Tibial artery (tissue), 4 donors: ENCODE results near the gene TMEM178A.
A peak's percentile ranks its signal among the peaks of the same experiment; 100 is the strongest.

Experiments used
- DNase-seq, 2 donors: peaks; one replicate each; pipeline ENCODE4 v3.0.0-alpha.2; 2019
- H3K27ac ChIP-seq, 2 donors: fragments of 200-600 bp; sonication (generic) in 1 of 2; 1 replicate in 1 of 2; 2 replicates in 1 of 2; pipeline ENCODE4 v1.5.1; 2018 to 2019; ENCODE audit warnings: mild to moderate bottlenecking in 1 of 2
- H3K27me3 ChIP-seq, 2 donors: fragments of 200-600 bp; sonication (generic) in 1 of 2; one replicate each; pipeline versions ENCODE4 v1.5.1 to v1.6.0; 2016 to 2019
- H3K36me3 ChIP-seq, 3 donors: fragments of 200-600 bp; sonication (generic) in 2 of 3; one replicate each; pipeline ENCODE4 v1.5.1; 2016 to 2019; ENCODE audit warnings: mild to moderate bottlenecking in 2 of 3
- H3K4me1 ChIP-seq, 4 donors: fragments of 200-600 bp; sonication (generic) in 2 of 4; 1 replicate in 3 of 4; 2 replicates in 1 of 4; pipeline ENCODE4 v1.5.1; 2016 to 2019
- H3K4me3 ChIP-seq, 2 donors: fragments of 200-600 bp; sonication (generic) in 1 of 2; 1 replicate in 1 of 2; 2 replicates in 1 of 2; pipeline ENCODE4 v1.5.1; 2018 to 2019; ENCODE audit warnings: mild to moderate bottlenecking in 2 of 2
- H3K9me3 ChIP-seq, 3 donors: fragments of 200-600 bp; sonication (generic) in 1 of 3; one replicate each; pipeline ENCODE4 v1.5.1; 2016 to 2019
- CTCF ChIP-seq, 2 experiments: fragments of 200-600 bp in 1 of 2; fragments of 450-650 bp in 1 of 2; IDR thresholded peaks; one replicate each; pipeline ENCODE4 v1.5.1; 2017 to 2019; ENCODE audit warnings: antibody characterized with exemption in 2 of 2, mild to moderate bottlenecking in 1 of 2, moderate library complexity in 1 of 2
- intact Hi-C: fragments of 100-400 bp; cut with DNase I; formaldehyde crosslinking; loops from one replicate; pipeline ENCODE4 v1.15.0; 2023; ENCODE audit warnings: low total_unique reads

Gene TMEM178A

GRCh38 chr2:39696838-39697237 lies 31.1 kb downstream of the TMEM178A start:
- H3K27ac ChIP-seq = peak overlapping the region; percentile 20 to 38
- no peak overlapping the region for H3K4me3 ChIP-seq
- H3K27me3 ChIP-seq = no peaks in the 10 kb centered on the region
- H3K9me3 ChIP-seq = peaks cover 0 to 15% (median 0%) of the 10 kb centered on the region in 3 donors
- no peak for DNase-seq
- intact Hi-C loops = no loop called here
- H3K36me3 ChIP-seq = no peaks in the 10 kb centered on the region
- peak; percentile 35 to 60 for TF ChIP-seq CTCF (IDR thresholded peaks at IDR 0.05)
- peaks cover 0 to 33% (median 9%) of the 10 kb centered on the region in 4 donors for H3K4me1 ChIP-seq

GRCh38 chr2:39697454-39697853 lies 31.7 kb downstream of the TMEM178A start:
- peak in 1 of 2 donors; percentile 71 for DNase-seq
- Histone ChIP-seq H3K27ac (peak overlapping the region; percentile 20 to 38), H3K9me3 (peaks cover 0 to 22% (median 0%) of the 10 kb centered on the region in 3 donors), H3K36me3 (no peaks in the 10 kb centered on the region), H3K4me3 (no peak overlapping the region), H3K4me1 (peaks cover 0 to 33% (median 9%) of the 10 kb centered on the region in 4 donors), H3K27me3 (no peaks in the 10 kb centered on the region)
- no peak for TF ChIP-seq CTCF (IDR thresholded peaks at IDR 0.05)
- intact Hi-C loops = no loop called here

GRCh38 chr2:39701137-39701536 lies 35.4 kb downstream of the TMEM178A start:
- DNase-seq = no peak
- intact Hi-C loops = no loop called here
- TF ChIP-seq CTCF (IDR thresholded peaks at IDR 0.05) = no peak
- H3K36me3 ChIP-seq = no peaks in the 10 kb centered on the region
- no peak overlapping the region for H3K4me3 ChIP-seq
- H3K27ac ChIP-seq = no peak overlapping the region
- H3K9me3 ChIP-seq = peaks cover 0 to 22% (median 0%) of the 10 kb centered on the region in 3 donors
- peaks cover 0 to 18% (median 8%) of the 10 kb centered on the region in 4 donors for H3K4me1 ChIP-seq
- H3K27me3 ChIP-seq = no peaks in the 10 kb centered on the region

GRCh38 chr2:39703181-39703872 lies 37.6 kb downstream of the TMEM178A start:
- no peak for TF ChIP-seq CTCF (IDR thresholded peaks at IDR 0.05)
- H3K4me3 ChIP-seq = no peak overlapping the region
- intact Hi-C loops = no loop called here
- H3K27ac ChIP-seq = no peak overlapping the region
- no peaks in the 10 kb centered on the region for H3K36me3 ChIP-seq
- H3K9me3 ChIP-seq = peaks cover 0 to 22% (median 0%) of the 10 kb centered on the region in 3 donors
- DNase-seq = no peak
- no peaks in the 10 kb centered on the region for H3K27me3 ChIP-seq
- H3K4me1 ChIP-seq = no peaks in the 10 kb centered on the region

GRCh38 chr2:39704540-39704939 lies 38.8 kb downstream of the TMEM178A start:
- H3K9me3 ChIP-seq = peaks cover 0 to 18% (median 0%) of the 10 kb centered on the region in 3 donors
- intact Hi-C loops = no loop called here
- H3K27ac ChIP-seq = no peak overlapping the region
- no peak for DNase-seq
- H3K4me3 ChIP-seq = no peak overlapping the region
- H3K4me1 ChIP-seq = no peaks in the 10 kb centered on the region
- no peak for TF ChIP-seq CTCF (IDR thresholded peaks at IDR 0.05)
- no peaks in the 10 kb centered on the region for H3K36me3 ChIP-seq
- H3K27me3 ChIP-seq = no peaks in the 10 kb centered on the region
